Cardiac muscle cell (in vitro differentiated cells and primary cell): ENCODE results near the gene GSTO2. TPM values are rescaled to one million over a fixed set of nuclear protein-coding genes. Genes with fewer than 3 reads are reported as not detected.
A peak's percentile ranks its signal among the peaks of the same experiment; 100 is the strongest.

Experiments used
- DNase-seq, 2 donors: peaks; one replicate each; pipeline versions ENCODE4 v3.0.0 to v3.0.0-alpha.2; 2010 to 2017; ENCODE audit warnings: low read depth in 1 of 2, low spot score in 1 of 2
- H3K27ac ChIP-seq: fragments of 200-600 bp; sonication (generic); 2 replicates; pipeline ENCODE4 v1.5.1; 2016
- H3K27me3 ChIP-seq: fragments of 200-600 bp; sonication (generic); 2 replicates; pipeline ENCODE4 v1.6.0; 2016; ENCODE audit warnings: control low read depth
- H3K36me3 ChIP-seq: fragments of 200-600 bp; sonication (generic); 2 replicates; pipeline ENCODE4 v1.5.1; 2016; ENCODE audit warnings: control low read depth
- H3K4me1 ChIP-seq: fragments of 200-600 bp; sonication (generic); 2 replicates; pipeline ENCODE4 v1.8.1; 2017; ENCODE audit warnings: low read depth, mild to moderate bottlenecking, mixed run types
- H3K4me3 ChIP-seq: fragments of 200-600 bp; sonication (generic); 2 replicates; pipeline ENCODE4 v1.5.1; 2016; ENCODE audit warnings: mild to moderate bottlenecking
- H3K9me3 ChIP-seq: fragments of 200-600 bp; sonication (generic); 2 replicates; pipeline ENCODE4 v1.5.1; 2017; ENCODE audit warnings: low read depth, mild to moderate bottlenecking, control low read depth
- polyA plus RNA-seq: library from polyadenylated mRNA; unstranded; fragments of >200 nt; fragmentation: Nextera tagmentation; extraction: Ambion mirVana; gene quantifications from 2 replicates; pipeline ENCODE4 v1.2.1, GENCODE V29; 2016
- total RNA-seq: library from RNA; depleted of rRNA; stranded (reverse); fragments of >200 nt; gene quantifications from 2 replicates; pipeline ENCODE4 v1.2.3, GENCODE V29; 2016
- TF ChIP-seq, protein P1 (sequence below): IDR thresholded peaks from 2 replicates; pipeline ENCODE4 v1.5.1; 2012; ENCODE audit warnings: low read depth, mild to moderate bottlenecking, low read length

Gene GSTO2
- total and polyA plus RNA-seq, 2 experiments from 2014 or later = 2.2 to 3.0 TPM

DNA sequence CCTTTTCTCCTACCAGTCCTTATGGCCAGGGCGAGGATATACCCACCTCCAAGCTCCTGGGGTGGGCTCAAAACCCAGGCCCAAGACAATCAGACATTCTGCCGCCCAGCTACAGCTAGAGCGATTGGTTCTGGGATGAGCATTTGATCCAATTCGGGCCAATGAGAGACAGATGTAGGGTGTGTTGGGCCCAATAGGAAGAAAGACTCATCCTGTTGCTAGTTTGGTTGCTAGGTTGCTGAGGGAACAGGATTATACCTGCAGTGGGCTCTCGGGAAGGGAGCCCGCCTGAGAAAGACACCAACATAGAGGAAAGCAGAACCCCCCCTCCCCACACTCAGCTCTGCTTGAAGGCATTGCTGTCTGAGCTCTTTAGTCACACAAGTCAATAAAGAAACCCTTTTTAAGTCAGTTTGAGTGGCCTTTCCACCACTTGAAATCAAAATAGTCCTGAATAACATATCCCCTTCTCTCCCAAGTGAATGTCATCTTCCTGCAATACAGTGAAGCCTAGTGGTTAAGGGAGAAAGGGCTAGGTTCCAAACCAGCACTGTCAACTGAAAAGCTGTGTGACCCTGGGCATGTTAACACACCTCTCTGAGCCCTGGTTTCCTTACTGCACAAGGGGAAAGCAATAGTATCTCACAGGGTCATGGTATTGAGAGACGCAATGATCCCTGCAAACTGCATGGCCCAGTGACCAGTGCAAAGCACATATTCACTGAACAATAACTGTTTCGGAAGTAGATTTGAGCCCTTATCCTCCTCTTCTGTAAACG is 47.5 kb downstream of the GSTO2 start:
- H3K36me3 ChIP-seq = peaks cover 16% of the 10 kb centered on the region
- peaks cover 15% of the 10 kb centered on the region for H3K4me1 ChIP-seq
- H3K9me3 ChIP-seq = no peaks in the 10 kb centered on the region
- H3K4me3 ChIP-seq = no peak overlapping the region
- H3K27ac ChIP-seq = no peak overlapping the region
- TF ChIP-seq, protein P1, sequence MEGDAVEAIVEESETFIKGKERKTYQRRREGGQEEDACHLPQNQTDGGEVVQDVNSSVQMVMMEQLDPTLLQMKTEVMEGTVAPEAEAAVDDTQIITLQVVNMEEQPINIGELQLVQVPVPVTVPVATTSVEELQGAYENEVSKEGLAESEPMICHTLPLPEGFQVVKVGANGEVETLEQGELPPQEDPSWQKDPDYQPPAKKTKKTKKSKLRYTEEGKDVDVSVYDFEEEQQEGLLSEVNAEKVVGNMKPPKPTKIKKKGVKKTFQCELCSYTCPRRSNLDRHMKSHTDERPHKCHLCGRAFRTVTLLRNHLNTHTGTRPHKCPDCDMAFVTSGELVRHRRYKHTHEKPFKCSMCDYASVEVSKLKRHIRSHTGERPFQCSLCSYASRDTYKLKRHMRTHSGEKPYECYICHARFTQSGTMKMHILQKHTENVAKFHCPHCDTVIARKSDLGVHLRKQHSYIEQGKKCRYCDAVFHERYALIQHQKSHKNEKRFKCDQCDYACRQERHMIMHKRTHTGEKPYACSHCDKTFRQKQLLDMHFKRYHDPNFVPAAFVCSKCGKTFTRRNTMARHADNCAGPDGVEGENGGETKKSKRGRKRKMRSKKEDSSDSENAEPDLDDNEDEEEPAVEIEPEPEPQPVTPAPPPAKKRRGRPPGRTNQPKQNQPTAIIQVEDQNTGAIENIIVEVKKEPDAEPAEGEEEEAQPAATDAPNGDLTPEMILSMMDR = no peak
- no peak for DNase-seq
- no peaks in the 10 kb centered on the region for H3K27me3 ChIP-seq

DNA sequence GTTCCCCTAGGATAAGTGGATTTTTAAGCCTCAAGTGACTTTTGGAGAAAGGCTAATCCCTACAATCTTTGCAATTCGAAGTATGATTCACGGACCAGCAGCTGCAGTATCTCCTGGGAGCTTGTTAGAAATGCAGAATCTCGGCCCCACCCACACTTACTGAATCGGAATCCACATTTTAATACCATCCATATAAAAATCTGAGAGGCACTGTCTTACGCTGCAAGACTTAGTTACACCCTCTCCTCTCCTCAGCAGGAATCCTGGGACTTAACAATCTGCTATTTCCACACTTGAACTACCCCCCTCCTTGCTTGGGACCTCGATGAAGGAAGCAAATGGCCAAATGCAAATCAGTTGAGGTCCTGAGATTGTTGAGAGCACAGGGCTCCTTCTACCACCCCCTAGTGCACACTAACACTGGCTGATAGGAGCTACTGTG is 48.3 kb downstream of the GSTO2 start:
- Histone ChIP-seq H3K27ac (no peak overlapping the region), H3K9me3 (no peaks in the 10 kb centered on the region), H3K4me3 (no peak overlapping the region), H3K4me1 (peaks cover 16% of the 10 kb centered on the region), H3K36me3 (peaks cover 16% of the 10 kb centered on the region), H3K27me3 (no peaks in the 10 kb centered on the region)
- DNase-seq = peak in 1 of 2 donors; percentile 73
- TF ChIP-seq, protein P1 = no peak

DNA sequence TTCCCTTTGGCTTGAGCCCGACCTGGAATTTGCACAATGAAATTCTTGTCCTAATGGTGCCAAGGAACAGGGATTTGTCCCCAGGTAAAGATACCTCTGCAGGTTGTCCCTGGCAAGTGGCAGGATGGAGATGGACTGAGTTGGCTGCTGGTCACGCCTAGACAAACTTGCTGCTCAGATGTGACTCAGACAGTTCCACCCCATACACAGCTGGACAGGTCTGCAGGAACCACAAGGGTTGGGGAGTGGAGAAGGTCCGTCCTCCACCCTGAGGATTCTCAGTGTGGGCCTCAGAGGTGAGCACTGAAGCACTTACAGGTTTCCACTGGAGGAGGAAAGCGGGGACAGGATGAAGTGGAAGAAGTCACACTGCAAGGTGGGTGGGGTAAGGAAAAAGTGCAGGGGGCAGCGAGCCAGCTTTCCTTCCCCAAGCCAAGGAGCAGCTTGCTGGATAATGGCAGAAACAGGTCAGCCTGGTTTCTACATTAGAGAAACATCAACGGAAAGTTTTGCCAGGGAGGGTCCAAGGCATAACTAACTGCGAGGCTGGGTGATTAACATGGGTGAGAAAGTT is 48.8 kb downstream of the GSTO2 start:
- TF ChIP-seq, protein P1 = no peak
- Histone ChIP-seq H3K27ac (no peak overlapping the region), H3K4me3 (no peak overlapping the region)

DNA sequence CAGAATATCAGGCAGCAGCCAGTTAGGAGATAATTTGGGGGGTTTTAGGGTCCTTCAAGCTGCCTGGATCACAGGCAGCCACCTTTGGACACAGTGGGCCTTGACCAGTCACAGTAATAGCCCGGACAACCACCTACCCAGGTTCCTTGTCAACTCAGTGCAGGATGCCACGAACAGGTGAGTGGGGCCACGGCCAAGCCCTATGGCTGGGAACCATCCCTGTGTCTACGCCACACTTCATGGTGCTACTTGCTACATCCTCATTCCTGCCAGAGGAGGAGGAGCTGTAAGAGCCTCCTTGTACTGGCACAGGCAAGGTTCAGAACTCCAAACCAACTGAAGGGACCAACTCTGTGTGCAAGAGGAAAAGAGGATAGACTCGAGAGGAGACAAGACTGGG is 49.3 kb downstream of the GSTO2 start:
- Histone ChIP-seq H3K27ac (no peak overlapping the region), H3K4me3 (no peak overlapping the region), H3K27me3 (no peaks in the 10 kb centered on the region), H3K4me1 (peaks cover 20% of the 10 kb centered on the region), H3K36me3 (peaks cover 16% of the 10 kb centered on the region), H3K9me3 (no peaks in the 10 kb centered on the region)
- TF ChIP-seq, protein P1 = no peak
- DNase-seq = no peak

More for the DNA sequence above, 48.8 kb downstream of the GSTO2 start:
- DNase-seq = no peak
- Histone ChIP-seq H3K4me1 (peaks cover 20% of the 10 kb centered on the region), H3K27me3 (no peaks in the 10 kb centered on the region), H3K36me3 (peaks cover 16% of the 10 kb centered on the region), H3K9me3 (no peaks in the 10 kb centered on the region)

DNA sequence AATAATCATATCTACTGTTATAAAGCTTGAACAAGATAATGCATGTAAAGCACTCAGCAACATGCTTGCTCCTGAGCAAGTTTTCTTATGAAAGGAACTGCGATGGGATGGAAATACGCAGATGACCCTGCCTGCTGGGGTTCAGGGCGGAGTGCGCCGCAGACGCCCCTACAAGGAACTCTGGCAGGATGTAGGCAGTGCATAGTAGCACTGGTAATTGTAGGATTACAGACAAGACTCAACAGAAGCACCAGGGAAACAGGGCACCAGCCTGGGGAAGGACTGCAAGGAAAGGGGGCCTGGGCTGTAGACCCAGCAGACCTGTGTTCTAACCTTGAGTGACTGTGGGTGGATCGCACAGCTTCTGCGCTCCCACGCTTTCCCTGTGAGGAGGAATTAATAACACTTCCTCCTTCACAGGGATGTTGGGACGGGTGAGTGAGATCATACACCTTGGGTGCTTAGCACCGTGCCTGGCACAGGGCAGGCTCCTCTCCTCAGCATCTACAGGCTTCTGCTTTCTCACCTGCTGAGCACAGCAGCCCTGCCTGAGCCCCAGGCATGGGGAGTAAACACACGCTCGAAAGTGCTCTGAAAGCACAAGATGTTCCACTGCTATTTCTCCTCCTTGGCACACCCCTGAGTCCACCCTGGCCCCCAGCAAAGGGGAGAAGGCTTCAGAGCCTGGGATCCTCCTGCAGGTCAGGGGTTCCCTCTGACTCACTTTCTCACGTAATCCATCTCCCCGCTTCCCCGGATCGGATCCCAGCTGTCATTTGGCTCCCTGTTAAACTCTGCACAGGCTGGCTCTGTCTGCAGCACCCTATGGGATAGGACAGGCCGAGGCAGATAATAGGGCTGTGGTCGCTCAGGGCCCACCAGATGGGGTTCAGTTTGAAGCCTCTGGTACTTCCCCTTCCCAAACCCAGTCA is 50.1 kb downstream of the GSTO2 start:
- no peak overlapping the region for H3K27ac ChIP-seq

More for the DNA sequence above, 50.1 kb downstream of the GSTO2 start:
- TF ChIP-seq, protein P1 = no peak
- DNase-seq = peak in 1 of 2 donors; percentile 55
- Histone ChIP-seq H3K27me3 (no peaks in the 10 kb centered on the region), H3K4me1 (peaks cover 20% of the 10 kb centered on the region), H3K4me3 (no peak overlapping the region), H3K9me3 (no peaks in the 10 kb centered on the region), H3K36me3 (peaks cover 9% of the 10 kb centered on the region)
